DND-41 (cell line): ENCODE data around the gene PID1.

ENCODE experiments used
- ATAC-seq: fragments of 200-7000 bp; cut with Tn5 transposase; 3 replicates; pipeline ENCODE4 v1.9.1; 2021; ENCODE audit warnings: low read depth; ENCODE audit not compliant: insufficient read depth
- DNase-seq: peaks from one replicate; pipeline ENCODE4 v3.0.0-alpha.2; 2020
- H2AFZ ChIP-seq: 2 replicates; pipeline ENCODE4 v1.6.0; 2012; ENCODE audit warnings: low read depth, low read length
- H3K27ac ChIP-seq: 2 replicates; pipeline ENCODE4 v1.5.1; 2012; ENCODE audit warnings: low read length, inconsistent platforms
- H3K27me3 ChIP-seq: fragments of 200-600 bp; sonication (generic); 2 replicates; pipeline ENCODE4 v1.6.0; 2012; ENCODE audit warnings: low read length, mild to moderate bottlenecking, inconsistent platforms; ENCODE audit not compliant: insufficient read depth, poor library complexity
- H3K36me3 ChIP-seq: 2 replicates; pipeline ENCODE4 v1.5.1; 2012; ENCODE audit warnings: low read length, inconsistent platforms; ENCODE audit not compliant: insufficient read depth
- H3K4me1 ChIP-seq: 2 replicates; pipeline ENCODE4 v1.5.1; 2012; ENCODE audit warnings: mild to moderate bottlenecking, low read length; ENCODE audit not compliant: insufficient read depth
- H3K4me2 ChIP-seq: 2 replicates; pipeline ENCODE4 v1.6.0; 2012; ENCODE audit warnings: mild to moderate bottlenecking, moderate library complexity, low read length, inconsistent platforms; ENCODE audit not compliant: insufficient read depth
- H3K4me3 ChIP-seq, 2 experiments: fragments of 200-600 bp in 1 of 2; shearing (Covaris generic) in 1 of 2; 2 replicates each; pipeline ENCODE4 v1.5.1; 2012 to 2016; ENCODE audit warnings: inconsistent platforms in 2 of 2, low read length in 2 of 2, mild to moderate bottlenecking in 2 of 2, low read depth in 1 of 2, moderate library complexity in 1 of 2
- H3K79me2 ChIP-seq: 2 replicates; pipeline ENCODE4 v1.6.0; 2012; ENCODE audit warnings: low read length, inconsistent platforms; ENCODE audit not compliant: insufficient read depth
- H3K9ac ChIP-seq: 2 replicates; pipeline ENCODE4 v1.6.0; 2012; ENCODE audit warnings: low read depth, mild to moderate bottlenecking, inconsistent platforms, low read length, moderate library complexity
- H3K9me3 ChIP-seq: 2 replicates; pipeline ENCODE4 v1.5.1; 2012; ENCODE audit warnings: low read length, moderate library complexity, mild to moderate bottlenecking, inconsistent platforms; ENCODE audit not compliant: insufficient read depth, severe bottlenecking
- H4K20me1 ChIP-seq: 2 replicates; pipeline ENCODE4 v1.6.0; 2012; ENCODE audit warnings: low read length; ENCODE audit not compliant: insufficient read depth
- CTCF ChIP-seq: IDR thresholded peaks from 2 replicates; pipeline ENCODE4 v1.5.1; 2012; ENCODE audit warnings: borderline replicate concordance, low read length, moderate library complexity, mild to moderate bottlenecking; ENCODE audit not compliant: poor library complexity, severe bottlenecking; ENCODE audit errors: extremely low read depth
- EZH2 ChIP-seq: IDR thresholded peaks from 3 replicates; pipeline ENCODE4 v1.6.1; 2012; ENCODE audit warnings: borderline replicate concordance, low read depth, mild to moderate bottlenecking, moderate library complexity, low read length, inconsistent platforms; ENCODE audit not compliant: severe bottlenecking

PID1 gene

GRCh38 chr2:229153267-229153666, 117.8 kb downstream of the PID1 start:
- Histone ChIP-seq H3K27me3 (no peaks in the 10 kb centered on the region), H3K36me3 (no peaks in the 10 kb centered on the region), H3K27ac (no peak overlapping the region), H4K20me1 (no peaks in the 10 kb centered on the region), H3K9ac (no peak overlapping the region), H3K4me3 (no peak overlapping the region), H3K4me1 (no peaks in the 10 kb centered on the region), H3K9me3 (no peaks in the 10 kb centered on the region), H3K79me2 (no peaks in the 10 kb centered on the region), H2AFZ (no peak overlapping the region), H3K4me2 (no peak overlapping the region)
- TF ChIP-seq CTCF (no peak), EZH2 (no peak)
- ATAC-seq (no peak), DNase-seq (no peak)

- no peak for TF ChIP-seq EZH2
- no peak for TF ChIP-seq CTCF
- no peaks in the 10 kb centered on the region for H3K27me3 ChIP-seq
- H4K20me1 ChIP-seq, result no peaks in the 10 kb centered on the region
Measured at GRCh38 chr2:229152674-229153073, 118.4 kb downstream of the PID1 start.

GRCh38 chr2:229150317-229150716, 120.8 kb downstream of the PID1 start:
- DNase-seq, result no peak
- TF ChIP-seq EZH2 (no peak), CTCF (no peak)
- Histone ChIP-seq H3K4me2 (no peak overlapping the region), H3K27me3 (no peaks in the 10 kb centered on the region), H3K4me1 (no peaks in the 10 kb centered on the region), H3K79me2 (no peaks in the 10 kb centered on the region), H3K4me3 (no peak overlapping the region), H2AFZ (no peak overlapping the region), H3K36me3 (no peaks in the 10 kb centered on the region), H3K9me3 (no peaks in the 10 kb centered on the region), H4K20me1 (no peaks in the 10 kb centered on the region), H3K27ac (no peak overlapping the region), H3K9ac (no peak overlapping the region)
- ATAC-seq, result no peak

More at GRCh38 chr2:229152674-229153073, 118.4 kb downstream of the PID1 start:
- Histone ChIP-seq H3K9me3 (no peaks in the 10 kb centered on the region), H3K36me3 (no peaks in the 10 kb centered on the region), H3K4me2 (no peak overlapping the region), H3K79me2 (no peaks in the 10 kb centered on the region), H2AFZ (no peak overlapping the region), H3K27ac (no peak overlapping the region), H3K4me1 (no peaks in the 10 kb centered on the region), H3K9ac (no peak overlapping the region), H3K4me3 (no peak overlapping the region)
- DNase-seq (no peak), ATAC-seq (no peak)

GRCh38 chr2:229141424-229142025, 129.6 kb downstream of the PID1 start:
- Histone ChIP-seq H3K4me2 (no peak overlapping the region), H3K27me3 (no peaks in the 10 kb centered on the region), H3K4me1 (no peaks in the 10 kb centered on the region), H3K36me3 (no peaks in the 10 kb centered on the region), H3K79me2 (no peaks in the 10 kb centered on the region), H4K20me1 (no peaks in the 10 kb centered on the region), H3K9me3 (no peaks in the 10 kb centered on the region), H2AFZ (no peak overlapping the region), H3K9ac (no peak overlapping the region), H3K27ac (no peak overlapping the region), H3K4me3 (no peak overlapping the region)
- no peak for ATAC-seq
- DNase-seq, result no peak
- TF ChIP-seq EZH2, result no peak
- TF ChIP-seq CTCF, result no peak
